Activated effector memory CD4-positive, alpha-beta T cell treated with Interleukin-2 at 50 U/mL for 16 hours (primary cell): Measurements from ENCODE around the gene SPAM1.
"Not testable (repeated sequence)": the region's sequence is repeated elsewhere in the genome, so short reads cannot be mapped to it uniquely, and the experiment has no call there.

Source experiments
- DNase-seq: peaks from one replicate; pipeline ENCODE4 v3.0.0-alpha.2; 2020

SPAM1 gene

GRCh38 chr7:123924941-123925340 lies at the start of gene SPAM1:
Gene SPAM1 (plus strand): TSS chr7:123925241. CDS start chr7:123953571, 28,330 bp downstream.
- no peak for DNase-seq

DNA sequence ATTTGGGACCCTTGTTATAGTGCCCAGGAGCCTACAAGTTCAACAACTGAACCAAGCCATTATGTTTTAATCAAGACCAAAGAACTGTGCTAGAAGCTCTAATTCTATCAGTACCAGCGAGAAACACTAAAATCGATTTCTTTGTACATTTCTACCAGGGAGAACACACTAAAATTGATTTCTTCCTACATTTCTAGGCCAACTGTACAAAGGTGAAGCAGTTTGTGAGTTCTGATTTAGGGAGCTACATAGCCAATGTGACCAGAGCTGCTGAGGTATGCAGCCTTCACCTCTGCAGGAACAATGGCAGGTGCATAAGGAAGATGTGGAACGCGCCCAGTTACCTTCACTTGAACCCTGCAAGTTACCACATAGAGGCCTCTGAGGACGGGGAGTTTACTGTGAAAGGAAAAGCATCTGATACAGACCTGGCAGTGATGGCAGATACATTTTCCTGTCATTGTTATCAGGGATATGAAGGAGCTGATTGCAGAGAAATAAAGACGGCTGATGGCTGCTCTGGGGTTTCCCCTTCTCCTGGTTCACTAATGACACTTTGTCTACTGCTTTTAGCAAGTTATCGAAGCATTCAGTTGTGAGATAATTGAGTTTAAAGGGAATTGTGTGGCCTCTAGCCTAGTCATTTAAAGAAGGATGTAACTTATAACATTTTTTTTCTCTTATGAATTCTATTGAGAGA lies 48.3 kb upstream of the SPAM1 start:
- no peak for DNase-seq

DNA sequence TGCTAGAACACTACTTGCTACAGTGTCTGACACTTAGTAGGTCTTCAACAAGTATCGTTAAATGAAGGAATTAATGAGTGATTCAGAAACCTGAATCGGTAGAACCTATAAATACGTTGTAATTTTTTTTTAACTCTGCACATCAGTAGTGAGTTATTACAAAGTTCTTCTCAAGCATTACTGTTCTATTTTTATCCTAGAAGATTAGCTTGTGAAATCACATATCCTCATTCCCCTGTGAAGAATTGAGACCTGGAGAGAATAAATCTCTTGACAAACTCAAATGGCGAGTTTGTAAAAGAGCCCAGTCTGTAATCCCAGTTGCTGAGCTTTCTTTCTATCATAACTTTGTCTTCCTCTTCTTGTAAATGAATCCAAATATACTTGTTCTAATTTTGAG lies 45.4 kb upstream of the SPAM1 start:
- no peak for DNase-seq

GRCh38 chr7:123881300-123881699 lies 43.7 kb upstream of the SPAM1 start:
- DNase-seq, result no peak

- DNase-seq, result no peak
Observed at GRCh38 chr7:123883154-123883553, 41.9 kb upstream of the SPAM1 start.

DNA sequence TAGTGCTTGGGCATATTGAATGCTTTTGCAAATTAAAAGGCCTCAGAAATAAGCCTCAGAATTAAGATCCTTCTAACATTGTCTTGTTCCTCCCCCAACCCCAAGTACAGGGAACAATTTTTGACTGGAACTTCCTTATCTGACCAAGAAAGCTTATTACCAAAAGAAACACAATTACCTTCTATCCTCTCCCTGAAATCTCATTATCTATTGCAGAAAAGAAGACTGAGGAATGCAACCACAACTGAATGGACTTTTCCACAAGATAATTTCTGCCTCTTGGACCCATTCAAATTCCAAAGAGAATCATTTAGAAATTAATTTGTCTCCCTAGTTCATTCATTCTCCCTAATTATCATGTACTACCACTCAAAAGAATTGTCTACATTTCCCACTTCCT lies 36.8 kb upstream of the SPAM1 start:
- DNase-seq, result no peak

GRCh38 chr7:123894753-123895152 lies 30.3 kb upstream of the SPAM1 start:
- DNase-seq, result not testable (repeated sequence)

DNA sequence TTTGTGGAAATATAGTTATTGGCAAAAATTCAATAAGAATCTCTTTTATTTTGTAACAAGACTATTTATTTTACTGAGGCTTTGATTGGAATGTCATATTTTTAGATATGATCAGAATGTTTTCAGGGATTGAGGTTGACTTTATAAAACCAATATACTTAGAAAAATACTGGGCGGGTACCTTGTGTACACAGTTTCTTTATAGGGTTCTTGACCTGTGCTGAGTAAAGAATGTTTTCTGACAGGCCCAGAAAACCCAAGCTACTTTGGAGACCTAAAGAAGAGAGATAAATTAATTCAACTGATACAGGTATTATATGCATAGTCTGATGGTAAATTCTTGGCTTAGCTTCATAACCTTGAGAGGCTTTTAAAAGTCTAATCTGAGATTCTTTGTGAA lies 23.9 kb upstream of the SPAM1 start:
- no peak for DNase-seq

GRCh38 chr7:123905714-123906113 lies 19.3 kb upstream of the SPAM1 start:
- DNase-seq, result no peak

DNA sequence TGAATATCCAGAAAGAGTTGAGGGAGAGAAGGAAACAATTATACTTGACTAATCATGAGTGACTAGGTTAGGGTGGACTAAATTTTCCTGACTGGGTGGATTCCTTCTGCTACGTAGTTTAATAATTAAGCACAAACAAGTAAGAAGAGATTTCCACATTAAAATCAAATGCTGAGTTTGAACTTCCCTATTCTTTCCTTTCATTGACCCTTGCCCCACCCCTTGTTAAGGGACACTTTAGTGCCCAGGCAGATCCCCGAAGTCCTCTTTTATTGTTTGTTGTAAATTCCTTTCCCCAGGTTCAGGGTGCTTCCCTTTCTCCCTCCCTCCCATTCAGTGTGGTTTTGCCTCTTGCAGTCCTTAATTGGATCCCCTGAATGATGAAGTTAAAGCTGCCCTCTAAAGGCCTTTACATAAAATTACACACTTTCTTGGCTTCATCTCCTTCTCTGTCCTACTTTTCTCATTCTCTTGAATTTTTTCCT lies 8.8 kb upstream of the SPAM1 start:
- no peak for DNase-seq

DNA sequence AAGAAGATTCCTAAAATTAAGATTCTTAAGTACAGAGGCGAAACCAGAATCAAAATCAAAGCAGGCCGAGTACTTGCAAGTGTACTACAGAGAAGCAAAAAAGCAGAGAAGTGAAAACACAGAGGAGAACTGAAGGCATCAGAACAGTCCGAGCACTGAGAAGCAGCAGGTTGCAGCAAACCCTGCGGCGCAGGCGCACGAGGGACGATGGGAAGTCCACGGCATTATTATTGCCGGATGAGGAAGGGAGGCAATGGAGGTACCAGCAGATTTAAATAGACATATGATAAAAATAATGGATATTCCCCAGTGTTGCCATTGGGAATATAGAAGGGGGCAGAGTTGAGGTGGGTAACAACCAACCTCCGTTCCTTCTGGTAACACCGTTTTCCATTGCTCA lies 7.2 kb upstream of the SPAM1 start:
- no peak for DNase-seq

DNA sequence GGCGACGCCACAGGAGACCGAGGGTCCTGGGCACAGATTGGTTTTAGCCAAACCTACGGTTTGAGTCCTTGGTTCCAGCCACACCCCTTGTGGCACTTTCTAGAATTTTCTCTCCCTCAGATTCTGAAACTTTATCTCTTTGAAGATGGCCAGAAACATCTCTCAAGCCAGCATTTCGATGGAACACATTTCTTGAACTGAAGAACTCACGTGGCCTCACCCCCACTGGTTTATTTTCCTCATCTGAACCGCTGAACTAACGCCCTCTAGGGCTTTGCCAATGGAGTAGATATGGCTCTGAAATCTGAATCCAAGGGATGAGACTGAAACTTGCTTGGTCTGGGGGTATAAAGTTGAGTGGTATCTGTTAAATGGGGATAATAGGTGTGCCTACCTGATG lies 6.7 kb upstream of the SPAM1 start:
- no peak for DNase-seq

DNA sequence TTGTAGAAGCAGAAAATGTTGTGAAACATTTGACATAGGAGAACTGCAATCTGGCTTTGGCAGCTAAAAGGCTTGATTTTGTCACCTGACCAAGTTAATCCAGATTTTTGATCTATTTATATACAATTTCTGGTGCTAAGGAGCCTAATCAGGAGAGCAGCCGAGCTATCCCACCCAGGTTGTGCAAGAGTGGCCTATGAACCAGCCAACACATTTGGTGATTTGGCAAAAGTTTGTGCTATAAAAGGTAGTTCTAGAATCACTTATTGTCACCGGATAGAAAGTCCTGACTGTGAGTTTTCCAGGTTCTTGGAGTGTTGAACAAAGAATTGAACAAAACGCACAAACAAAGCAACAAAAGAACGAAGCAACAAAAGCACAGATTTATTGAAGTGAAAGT lies 1.4 kb upstream of the SPAM1 start:
- no peak for DNase-seq

DNA sequence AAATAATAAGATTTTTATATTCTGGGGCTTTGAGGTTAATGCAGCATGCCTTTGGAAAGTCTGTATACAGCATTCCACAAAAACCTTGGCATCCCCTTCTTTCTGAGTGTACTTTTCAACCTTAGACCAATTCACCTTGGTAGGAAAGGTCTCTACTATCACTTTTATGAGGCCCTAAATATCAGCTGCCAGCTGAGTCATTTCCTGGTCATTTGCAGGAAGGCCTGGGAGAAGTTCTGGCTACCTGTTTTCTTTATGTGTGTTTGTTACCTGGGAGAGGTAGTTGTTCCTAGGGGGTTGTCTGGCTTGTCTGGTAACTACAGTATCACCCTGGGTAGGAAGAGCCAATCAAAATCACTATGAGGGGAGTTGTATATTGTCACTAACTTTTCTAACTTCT lies 4.1 kb downstream of the SPAM1 start:
- no peak for DNase-seq

DNA sequence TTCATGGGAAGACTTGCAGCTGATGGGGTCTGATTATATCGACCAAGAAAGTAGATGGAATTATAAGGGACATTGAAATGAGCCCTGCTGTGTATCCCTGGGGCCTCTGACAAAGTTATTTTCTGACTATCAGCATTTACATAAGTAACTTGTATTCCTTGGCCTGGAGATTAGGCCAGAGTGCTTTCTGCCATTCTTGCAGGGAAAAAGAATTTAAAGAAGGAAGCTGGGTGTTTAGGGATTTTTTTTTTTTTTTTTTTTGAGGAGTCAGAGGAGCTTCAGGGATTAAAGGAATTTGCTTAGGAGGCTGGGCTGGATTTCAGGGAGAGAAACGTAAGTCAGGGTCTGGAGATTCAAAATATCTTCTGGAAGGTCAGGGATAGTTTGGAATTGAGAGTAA lies 4.6 kb downstream of the SPAM1 start:
- no peak for DNase-seq

DNA sequence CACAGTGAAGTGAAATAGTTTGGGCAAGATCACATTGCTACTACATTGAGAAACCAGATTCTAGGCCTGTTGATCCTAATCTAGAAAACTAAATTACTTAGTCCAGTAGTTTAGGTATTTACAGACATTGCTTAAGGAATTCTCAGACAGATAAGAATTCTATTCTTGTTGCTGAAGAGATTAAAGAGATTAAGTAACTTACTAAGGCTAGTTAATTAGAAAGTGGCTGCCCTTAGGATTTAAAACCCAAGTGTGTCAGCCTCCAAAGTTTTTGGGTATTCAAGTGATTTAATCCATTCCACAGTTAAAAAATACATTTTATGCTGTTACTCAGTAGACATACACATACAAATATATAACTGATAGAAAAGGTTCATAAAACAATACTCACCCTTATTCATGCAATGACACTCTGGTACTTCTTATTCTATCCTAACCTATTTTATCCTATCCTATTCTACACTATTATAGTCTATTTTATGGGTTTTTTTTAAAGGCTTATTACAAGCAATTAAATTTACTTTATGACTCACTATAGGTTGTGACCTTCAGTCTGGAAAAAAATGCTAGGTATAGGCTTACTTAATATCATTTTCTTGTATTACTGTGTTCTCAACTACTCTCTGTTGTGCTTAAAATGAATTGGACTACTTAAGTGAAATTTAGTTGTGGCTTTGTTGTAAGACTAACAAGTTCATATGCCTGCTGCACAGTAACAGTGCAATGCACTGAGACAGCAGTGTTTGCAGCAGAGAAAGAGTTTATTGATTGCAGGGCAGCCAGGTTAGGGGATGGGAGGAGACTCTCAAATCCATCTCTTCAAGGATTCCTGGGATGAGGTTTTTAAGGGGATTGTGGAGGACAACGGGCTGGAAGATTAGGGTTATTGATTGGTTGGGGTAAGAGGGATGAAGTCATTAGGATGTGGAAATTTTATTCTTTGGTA lies 10.7 kb downstream of the SPAM1 start:
- no peak for DNase-seq

DNA sequence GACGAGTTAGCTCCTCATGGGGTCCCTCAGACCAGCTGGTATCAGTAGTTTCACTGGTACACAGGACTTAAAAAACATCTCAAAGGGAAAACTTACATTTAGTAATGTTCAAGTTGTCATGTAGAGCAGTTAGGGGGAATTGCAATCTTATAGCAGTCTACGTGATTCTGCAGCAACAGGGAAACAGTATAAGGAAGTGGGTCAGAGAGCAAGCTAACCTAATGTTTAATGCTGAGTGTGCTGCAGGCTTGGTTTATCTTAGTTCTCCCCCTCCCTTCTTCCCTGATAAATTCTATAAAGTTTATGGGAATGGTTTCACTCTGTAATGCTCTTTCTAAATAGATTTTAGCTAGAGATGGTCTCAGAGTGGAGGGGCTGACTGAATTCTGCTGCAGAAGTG lies 11.3 kb downstream of the SPAM1 start:
- no peak for DNase-seq

- DNase-seq, result no peak
Observed at GRCh38 chr7:123939784-123940183, 14.7 kb downstream of the SPAM1 start.

DNA sequence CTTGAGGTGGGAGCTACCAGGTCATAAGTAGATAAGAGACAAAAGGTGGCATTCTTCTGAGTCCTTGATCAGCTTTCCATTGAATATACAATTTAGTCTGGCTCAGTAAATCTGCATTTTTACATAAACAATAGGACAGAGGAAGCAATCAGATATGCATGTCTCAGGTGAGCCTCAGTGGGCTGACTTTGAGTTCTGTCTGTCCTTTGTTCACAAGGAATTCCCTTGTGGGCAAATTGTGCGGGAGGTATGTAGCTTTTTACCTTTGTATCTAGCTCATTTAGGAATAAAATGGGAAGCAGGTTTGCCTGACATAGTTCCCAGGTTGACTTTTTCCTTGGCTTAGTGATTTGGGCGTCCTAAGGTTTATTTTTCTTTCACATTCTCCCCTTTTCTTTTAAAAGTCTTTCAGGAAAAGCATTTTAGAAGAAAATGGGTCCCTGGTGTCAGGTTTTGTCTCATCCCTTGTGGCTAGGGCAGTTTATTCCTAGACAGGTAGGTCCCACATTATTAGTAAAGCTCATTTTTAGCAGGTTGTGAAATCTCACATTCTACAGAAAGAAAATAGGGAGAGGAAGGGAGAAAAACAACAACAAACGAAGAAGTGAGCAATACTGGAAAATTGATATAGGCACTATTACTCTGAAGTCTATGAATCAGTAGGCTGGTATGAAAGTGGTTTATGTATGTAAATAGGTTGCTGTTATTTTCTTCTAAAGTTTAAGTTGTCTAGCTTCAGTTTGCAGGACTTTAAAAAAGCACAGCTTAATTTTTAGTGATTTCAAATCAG lies 16.5 kb downstream of the SPAM1 start:
- DNase-seq, result no peak

DNA sequence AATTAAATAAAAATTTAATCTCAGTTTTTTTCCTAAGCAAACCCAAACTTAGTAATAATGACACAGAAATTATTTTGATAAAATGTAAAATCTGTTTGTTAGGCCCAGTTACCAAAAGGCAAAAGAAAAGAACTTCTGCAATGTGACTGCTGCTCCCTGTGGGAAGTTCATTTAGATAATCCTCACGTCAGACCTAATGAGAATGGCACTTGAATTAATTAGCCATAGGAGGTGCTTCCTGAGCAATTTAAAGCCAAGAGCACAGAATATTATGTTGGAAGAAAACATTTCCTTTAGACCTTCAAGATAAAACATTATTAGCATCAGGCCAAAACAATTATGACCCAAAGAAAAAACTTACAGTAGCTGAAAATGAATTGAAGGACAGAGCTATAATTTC lies 19.4 kb downstream of the SPAM1 start:
- no peak for DNase-seq

- no peak for DNase-seq
Observed at GRCh38 chr7:123945938-123946337, 20.9 kb downstream of the SPAM1 start.

DNA sequence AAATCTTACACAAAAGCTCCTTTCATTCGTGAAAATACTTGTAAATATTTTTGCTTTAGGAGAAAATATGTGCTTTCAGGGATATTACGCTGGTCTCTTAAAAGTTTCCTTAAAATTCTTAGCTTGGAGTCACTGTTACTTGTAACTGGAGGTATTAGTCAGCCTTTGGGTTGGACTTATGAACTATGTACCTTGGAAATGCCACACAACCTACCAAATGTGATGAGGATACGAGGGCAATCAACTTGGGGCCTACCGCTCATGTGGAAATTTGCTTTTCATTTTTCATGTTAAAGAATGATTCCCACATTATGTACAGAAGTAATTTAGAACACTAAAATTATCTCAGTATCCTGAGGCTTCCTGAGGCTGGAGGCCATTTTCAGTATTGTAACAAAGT lies 23.1 kb downstream of the SPAM1 start:
- DNase-seq, result no peak

DNA sequence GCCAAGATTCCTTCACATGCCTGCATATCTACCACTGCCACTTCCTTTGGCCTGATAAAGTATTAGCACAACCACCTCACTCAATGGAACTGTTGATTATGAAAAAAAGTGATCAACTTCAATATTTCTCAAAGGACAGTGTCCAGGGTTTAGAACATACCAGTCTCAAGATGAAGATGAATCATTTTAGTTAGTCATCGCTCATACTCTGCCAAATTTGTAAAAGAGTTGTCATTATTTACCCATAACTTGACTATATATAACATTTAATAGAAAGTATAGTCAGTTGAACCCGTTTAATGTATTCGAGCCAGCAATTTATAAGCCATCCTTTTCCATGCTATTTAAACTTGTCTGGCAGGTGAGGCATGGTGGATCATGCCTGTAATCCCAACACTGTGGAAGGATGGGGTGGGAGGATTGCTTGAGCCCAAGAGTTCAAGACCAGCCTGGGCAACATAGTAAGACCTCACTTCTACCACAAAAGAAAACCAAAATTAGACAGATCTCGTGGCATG lies 33.2 kb downstream of the SPAM1 start:
- no peak for DNase-seq
